Panc1 (cell line): ENCODE results near the gene NFKBIZ. TPM values are rescaled to one million over a fixed set of nuclear protein-coding genes. Genes with fewer than 3 reads are reported as not detected.
A peak's percentile ranks its signal among the peaks of the same experiment; 100 is the strongest.

ENCODE experiments used
- ATAC-seq: fragments of 200-7000 bp; cut with Tn5 transposase; 2 replicates; pipeline ENCODE4 v1.9.1; 2020; ENCODE audit warnings: mild to moderate bottlenecking, moderate library complexity
- BruUV-seq: library from RNA; stranded (reverse); fragments of 400-500 nt; replicated peaks from 2 replicates; lab custom pipeline; 2021; lab: Mats Ljungman, UMichigan
- CTCF ChIA-PET: fragments of 300-600 bp; sonication (Branson Sonifier 250); formaldehyde crosslinking; loops from one replicate; lab custom pipeline; 2022; ENCODE audit warnings: antibody characterized with exemption; lab: Charles Lee
- POLR2A ChIA-PET: fragments of 300-600 bp; sonication (Branson Sonifier 250); formaldehyde crosslinking; loops from one replicate; lab custom pipeline; 2022; ENCODE audit warnings: antibody characterized with exemption; lab: Charles Lee
- DNase-seq: peaks from one replicate; pipeline ENCODE4 v3.0.0-alpha.2; 2010; ENCODE audit warnings: low read depth, low spot score
- H3K27ac ChIP-seq: 2 replicates; pipeline ENCODE4 v1.5.1; 2011; ENCODE audit warnings: mild to moderate bottlenecking, low read length, inconsistent platforms
- H3K27me3 ChIP-seq: fragments of 200-500 bp; sonication (Bioruptor generic); 2 replicates; pipeline ENCODE4 v1.6.0; 2014; ENCODE audit warnings: low read length, inconsistent platforms; ENCODE audit not compliant: control insufficient read depth, insufficient read depth
- H3K36me3 ChIP-seq: fragments of 200-500 bp; sonication (Bioruptor generic); 2 replicates; pipeline ENCODE4 v1.5.1; 2014; ENCODE audit warnings: inconsistent platforms, mild to moderate bottlenecking, low read length, moderate library complexity; ENCODE audit not compliant: control insufficient read depth, insufficient read depth
- H3K4me1 ChIP-seq: 2 replicates; pipeline ENCODE4 v1.5.1; 2011; ENCODE audit warnings: inconsistent platforms, mild to moderate bottlenecking, low read length, moderate library complexity; ENCODE audit not compliant: control insufficient read depth, insufficient read depth
- H3K4me3 ChIP-seq, 2 experiments: 2 replicates each; pipeline ENCODE4 v1.5.1; 2011 to 2012; ENCODE audit warnings: low read depth in 2 of 2, low read length in 2 of 2, mild to moderate bottlenecking in 2 of 2, inconsistent platforms in 1 of 2, moderate library complexity in 1 of 2
- H3K9me3 ChIP-seq: fragments of 200-500 bp; sonication (Bioruptor generic); 2 replicates; pipeline ENCODE4 v1.5.1; 2014; ENCODE audit warnings: low read depth, mild to moderate bottlenecking, inconsistent platforms, low read length, moderate library complexity; ENCODE audit not compliant: control insufficient read depth, insufficient read depth
- CTCF ChIP-seq: fragments of 450-650 bp; IDR thresholded peaks from 2 replicates; pipeline ENCODE4 v1.5.1; 2017; ENCODE audit warnings: mild to moderate bottlenecking
- REST ChIP-seq, 2 experiments: IDR thresholded peaks; 2 replicates each; pipeline ENCODE4 v1.6.1; 2011 to 2012; ENCODE audit warnings: low read depth in 2 of 2, control low read depth in 1 of 2, low read length in 1 of 2, mild to moderate bottlenecking in 1 of 2, moderate library complexity in 1 of 2; ENCODE audit not compliant: insufficient read depth in 1 of 2
- TCF7L2 ChIP-seq: IDR thresholded peaks from 2 replicates; pipeline ENCODE4 v1.6.1; 2011; ENCODE audit warnings: mild to moderate bottlenecking, low read depth, low read length, inconsistent platforms
- in situ Hi-C: cut with HindIII; loops from 2 replicates; pipeline ENCODE4 v1.10.0; 2016; ENCODE audit warnings: low sequenced_read_pairs, low pct_unique_long_range_greater_than_20kb
- intact Hi-C: fragments of 100-400 bp; cut with micrococcal nuclease; formaldehyde crosslinking; loops from one replicate; pipeline ENCODE4 v1.10.0; 2022; ENCODE audit not compliant: unreplicated experiment
- total RNA-seq: library from RNA; stranded (reverse); gene quantifications from one replicate; pipeline ENCODE4 v1.2.1, GENCODE V29; 2021; ENCODE audit not compliant: unreplicated experiment

Gene NFKBIZ
- total RNA-seq, 1 experiment from 2014 or later = 17.4 TPM

GRCh38 chr3:101827211-101828174 lies 21.8 kb upstream of the NFKBIZ start:
- in situ Hi-C loops = no loop called here
- peak; percentile 88 for ATAC-seq

More at GRCh38 chr3:101827211-101828174, 21.8 kb upstream of the NFKBIZ start:
- Histone ChIP-seq H3K4me1 (peaks cover 22% of the 10 kb centered on the region), H3K9me3 (no peaks in the 10 kb centered on the region), H3K27me3 (no peaks in the 10 kb centered on the region), H3K27ac (peak overlapping the region; percentile 81), H3K36me3 (no peaks in the 10 kb centered on the region), H3K4me3 (peak overlapping the region; percentile 65 to 89)
- intact Hi-C loops = no loop called here
- ChIA-PET CTCF (interaction anchor here (0.6 kb wide), 1 partner anchor 139 kb away, joined by 7 read pairs; no protein-coding TSS in a partner anchor), POLR2A (interaction anchor here (0.7 kb wide), 1 partner anchor 20 kb away, joined by 3 read pairs; no protein-coding TSS in a partner anchor)
- TF ChIP-seq TCF7L2 (peak; percentile 94), CTCF (no peak), REST (IDR thresholded peaks at IDR 0.05; ENCODE audit: insufficient read depth in 1 of 2, low read depth in 2 of 2, low read length in 1 of 2) (no peak)
- no peak for DNase-seq
- no TSS peak for BruUV-seq
